GM18951 (cell line): ENCODE measurements around the gene TTC33.

ENCODE experiments used
- POLR2A ChIP-seq: IDR thresholded peaks from 4 replicates; pipeline ENCODE4 v1.6.1; 2011; ENCODE audit warnings: mild to moderate bottlenecking; ENCODE audit not compliant: insufficient read length, insufficient read depth; ENCODE audit errors: extremely low read depth
- in situ Hi-C: fragments of 300-500 bp; cut with MboI; formaldehyde crosslinking; loops from one replicate; pipeline ENCODE4 v1.12.0; 2022; ENCODE audit warnings: low sequenced_read_pairs, mixed read lengths, inconsistent platforms; ENCODE audit not compliant: unreplicated experiment

Gene TTC33

DNA sequence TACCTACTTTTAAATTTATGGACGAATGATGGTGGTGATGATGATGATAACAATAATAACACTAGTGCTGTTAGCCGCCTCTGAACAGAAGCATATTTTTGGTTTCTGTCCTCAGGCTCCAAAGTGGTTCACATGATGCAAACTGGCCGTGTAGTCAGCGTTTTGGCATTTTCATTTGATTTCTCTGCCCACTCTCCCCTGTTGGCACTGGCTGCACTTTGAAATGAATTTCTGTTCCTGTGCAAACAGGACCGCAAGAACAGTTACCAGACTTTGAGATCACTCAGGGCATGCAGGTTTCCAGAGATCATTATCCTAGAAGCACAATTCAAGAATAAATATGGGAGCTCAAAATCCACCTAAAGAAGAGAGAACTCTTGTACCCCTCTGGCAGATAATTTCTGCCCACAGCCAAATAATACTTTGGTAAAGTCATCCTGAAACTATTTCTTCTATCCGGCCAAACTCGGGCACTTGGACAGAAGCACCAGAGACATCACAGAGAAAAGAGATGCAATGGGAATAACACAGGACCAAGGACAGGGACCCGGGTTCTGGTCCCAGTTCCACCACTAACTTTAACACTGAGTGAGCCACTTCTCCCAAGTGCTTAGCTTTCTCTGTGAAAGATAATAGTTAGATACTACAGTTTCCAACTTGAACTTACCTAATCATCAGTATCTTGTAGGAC is 277.8 kb downstream of the TTC33 start:
- no peak for TF ChIP-seq POLR2A
- in situ Hi-C loops, result no loop called here

GRCh38 chr5:40475561-40475960 is 280.2 kb downstream of the TTC33 start:
- in situ Hi-C loops, result no loop called here
- TF ChIP-seq POLR2A, result no peak

- in situ Hi-C loops, result no loop called here
- no peak for TF ChIP-seq POLR2A
Observed at GRCh38 chr5:40474250-40474649, 281.5 kb downstream of the TTC33 start.

DNA sequence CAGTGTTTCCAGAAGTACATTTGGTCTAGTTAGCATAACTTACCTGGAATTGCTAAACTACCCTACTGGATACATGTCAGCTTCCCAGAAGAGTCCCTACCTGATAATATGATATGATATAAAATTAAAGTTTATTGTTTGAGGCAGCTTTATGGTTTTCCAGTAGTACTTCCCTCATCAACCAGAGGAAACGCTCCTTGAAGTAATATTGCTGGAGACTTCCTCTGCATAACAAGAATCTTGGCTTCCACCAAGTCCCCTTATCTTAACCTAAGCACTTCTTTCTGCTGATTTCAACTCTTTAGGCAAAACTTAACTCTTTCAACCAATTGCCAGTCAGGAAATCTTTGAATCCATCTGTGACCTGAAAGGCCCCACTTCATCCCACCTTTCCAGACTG is 290.3 kb downstream of the TTC33 start:
- in situ Hi-C loops, result no loop called here
- no peak for TF ChIP-seq POLR2A

- in situ Hi-C loops, result no loop called here
- TF ChIP-seq POLR2A, result no peak
Observed at GRCh38 chr5:40464511-40464910, 291.2 kb downstream of the TTC33 start.
